Measurements from ENCODE around the gene LSM3.
A peak's percentile ranks its signal among the peaks of the same experiment; 100 is the strongest.

The LSM3 gene

GRCh38 chr3:14178247-14179113 is at the start of gene LSM3, which contains the start of gene XPC:
LSM3 (plus strand) TSS chr3:14178817; CDS start chr3:14178861, 44 bp downstream.
XPC (minus strand) TSS chr3:14178601; CDS start chr3:14178568, 33 bp downstream.
- DNase-seq (ENCODE audit: low spot score) = peak; percentile 96

GRCh38 chr3:14129296-14129695 is 49.3 kb upstream of the LSM3 start:
- DNase-seq (ENCODE audit: low spot score) = no peak

- no peak for DNase-seq (ENCODE audit: low spot score)
Measured at GRCh38 chr3:14130230-14130629, 48.4 kb upstream of the LSM3 start.

GRCh38 chr3:14130707-14131106 is 47.9 kb upstream of the LSM3 start:
- no peak for DNase-seq (ENCODE audit: low spot score)

GRCh38 chr3:14131134-14131533 is 47.5 kb upstream of the LSM3 start:
- no peak for DNase-seq (ENCODE audit: low spot score)

- DNase-seq (ENCODE audit: low spot score) = no peak
Measured at GRCh38 chr3:14132120-14132519, 46.5 kb upstream of the LSM3 start.

- DNase-seq (ENCODE audit: low spot score) = no peak
Measured at GRCh38 chr3:14132689-14133088, 45.9 kb upstream of the LSM3 start.

GRCh38 chr3:14133188-14133800 is 45.3 kb upstream of the LSM3 start:
- DNase-seq (ENCODE audit: low spot score) = no peak

- no peak for DNase-seq (ENCODE audit: low spot score)
Measured at GRCh38 chr3:14133876-14134275, 44.7 kb upstream of the LSM3 start.

GRCh38 chr3:14134291-14134690 is 44.3 kb upstream of the LSM3 start:
- no peak for DNase-seq (ENCODE audit: low spot score)

GRCh38 chr3:14135581-14135980 is 43.0 kb upstream of the LSM3 start:
- no peak for DNase-seq (ENCODE audit: low spot score)

- no peak for DNase-seq (ENCODE audit: low spot score)
Measured at GRCh38 chr3:14137004-14137403, 41.6 kb upstream of the LSM3 start.

GRCh38 chr3:14137445-14137844 is 41.2 kb upstream of the LSM3 start:
- no peak for DNase-seq (ENCODE audit: low spot score)

GRCh38 chr3:14138109-14138877 is 40.3 kb upstream of the LSM3 start:
- no peak for DNase-seq (ENCODE audit: low spot score)

- no peak for DNase-seq (ENCODE audit: low spot score)
Measured at GRCh38 chr3:14138878-14139655, 39.5 kb upstream of the LSM3 start.

GRCh38 chr3:14139771-14140170 is 38.8 kb upstream of the LSM3 start:
- DNase-seq (ENCODE audit: low spot score) = peak; percentile 55

GRCh38 chr3:14140668-14141067 is 37.9 kb upstream of the LSM3 start:
- no peak for DNase-seq (ENCODE audit: low spot score)

GRCh38 chr3:14141144-14141543 is 37.5 kb upstream of the LSM3 start:
- peak; percentile 40 for DNase-seq (ENCODE audit: low spot score)

- no peak for DNase-seq (ENCODE audit: low spot score)
Measured at GRCh38 chr3:14141602-14142341, 36.8 kb upstream of the LSM3 start.

- DNase-seq (ENCODE audit: low spot score) = no peak
Measured at GRCh38 chr3:14142567-14143270, 35.9 kb upstream of the LSM3 start.

All from GM03348 (cell line).